HEK293 (cell line): ENCODE results near the gene UGCG.

Source experiments
- GLI2 ChIP-seq: fragments of 450-650 bp; formaldehyde crosslinking; IDR thresholded peaks from 2 replicates; pipeline ENCODE4; 2017; ENCODE audit warnings: missing biosample characterization, missing genetic modification characterization, low read depth, borderline replicate concordance
- GLIS2 ChIP-seq: fragments of 450-650 bp; formaldehyde crosslinking; IDR thresholded peaks from 2 replicates; pipeline ENCODE4 v1.5.1; 2016; ENCODE audit warnings: missing biosample characterization, missing genetic modification characterization
- PATZ1 ChIP-seq: fragments of 450-650 bp; formaldehyde crosslinking; IDR thresholded peaks from 2 replicates; pipeline ENCODE4 v1.5.1; 2016; ENCODE audit warnings: missing biosample characterization, missing genetic modification characterization
- PRDM2 ChIP-seq: fragments of 450-650 bp; formaldehyde crosslinking; IDR thresholded peaks from 2 replicates; pipeline ENCODE4 v1.5.1; 2016; ENCODE audit warnings: missing biosample characterization, missing genetic modification characterization, borderline replicate concordance
- SALL2 ChIP-seq: fragments of 450-650 bp; formaldehyde crosslinking; IDR thresholded peaks from 2 replicates; pipeline ENCODE4 v1.5.0; 2017; ENCODE audit warnings: missing biosample characterization, mild to moderate bottlenecking, missing genetic modification characterization, borderline replicate concordance
- TRIM28 ChIP-seq: IDR thresholded peaks from 2 replicates; pipeline ENCODE4 v1.6.1; 2011; ENCODE audit warnings: low read length, control low read depth, borderline replicate concordance
- YY1 ChIP-seq: fragments of 450-650 bp; formaldehyde crosslinking; IDR thresholded peaks from 2 replicates; pipeline ENCODE4 v1.5.1; 2018; ENCODE audit warnings: missing biosample characterization, missing genetic modification characterization
- ZEB2 ChIP-seq: fragments of 450-650 bp; formaldehyde crosslinking; IDR thresholded peaks from 2 replicates; pipeline ENCODE4 v1.5.1; 2016; ENCODE audit warnings: missing biosample characterization, missing genetic modification characterization
- ZNF10 ChIP-seq: fragments of 450-650 bp; formaldehyde crosslinking; IDR thresholded peaks from 2 replicates; pipeline ENCODE4 v1.5.1; 2017; ENCODE audit warnings: missing biosample characterization, missing genetic modification characterization
- ZNF114 ChIP-seq: fragments of 450-650 bp; formaldehyde crosslinking; IDR thresholded peaks from 2 replicates; pipeline ENCODE4 v1.5.0; 2017; ENCODE audit warnings: missing biosample characterization, missing genetic modification characterization
- ZNF133 ChIP-seq: fragments of 450-650 bp; formaldehyde crosslinking; IDR thresholded peaks from 2 replicates; pipeline ENCODE4 v1.5.1; 2016; ENCODE audit warnings: missing biosample characterization, missing genetic modification characterization
- ZNF174 ChIP-seq: fragments of 450-650 bp; formaldehyde crosslinking; IDR thresholded peaks from 2 replicates; pipeline ENCODE4 v1.5.0; 2017; ENCODE audit warnings: missing biosample characterization, mild to moderate bottlenecking, missing genetic modification characterization
- ZNF19 ChIP-seq: fragments of 450-650 bp; formaldehyde crosslinking; IDR thresholded peaks from 2 replicates; pipeline ENCODE4; 2016; ENCODE audit warnings: missing biosample characterization, missing genetic modification characterization, low read depth
- ZNF211 ChIP-seq: fragments of 450-650 bp; formaldehyde crosslinking; IDR thresholded peaks from 2 replicates; pipeline ENCODE4 v1.5.1; 2016; ENCODE audit warnings: low read depth, missing biosample characterization, missing genetic modification characterization
- ZNF239 ChIP-seq: fragments of 450-650 bp; formaldehyde crosslinking; IDR thresholded peaks from 2 replicates; pipeline ENCODE4 v1.5.1; 2016; ENCODE audit warnings: missing biosample characterization, missing genetic modification characterization
- ZNF366 ChIP-seq: fragments of 450-650 bp; formaldehyde crosslinking; conservative IDR thresholded peaks from 2 replicates; pipeline ENCODE4 v1.5.1; 2016; ENCODE audit warnings: missing biosample characterization, missing genetic modification characterization
- ZNF558 ChIP-seq: fragments of 450-650 bp; formaldehyde crosslinking; IDR thresholded peaks from 2 replicates; pipeline ENCODE4 v1.5.1; 2016; ENCODE audit warnings: missing biosample characterization, missing genetic modification characterization
- ZNF610 ChIP-seq: fragments of 450-650 bp; formaldehyde crosslinking; IDR thresholded peaks from 2 replicates; pipeline ENCODE4 v1.5.1; 2016; ENCODE audit warnings: missing biosample characterization, missing genetic modification characterization, borderline replicate concordance
- ZNF623 ChIP-seq: fragments of 450-650 bp; formaldehyde crosslinking; IDR thresholded peaks from 2 replicates; pipeline ENCODE4 v1.5.1; 2016; ENCODE audit warnings: missing biosample characterization, missing genetic modification characterization
- ZNF785 ChIP-seq: fragments of 450-650 bp; formaldehyde crosslinking; IDR thresholded peaks from 2 replicates; pipeline ENCODE4 v1.5.1; 2016; ENCODE audit warnings: missing biosample characterization, missing genetic modification characterization
- ZNF791 ChIP-seq: fragments of 450-650 bp; formaldehyde crosslinking; IDR thresholded peaks from 2 replicates; pipeline ENCODE4 v1.5.1; 2016; ENCODE audit warnings: missing biosample characterization, missing genetic modification characterization
- TF ChIP-seq, protein P1 (sequence below): fragments of 450-650 bp; formaldehyde crosslinking; IDR thresholded peaks from 2 replicates; pipeline ENCODE4 v1.5.1; 2017; ENCODE audit warnings: missing biosample characterization, missing genetic modification characterization
- TF ChIP-seq, protein P2 (sequence below): fragments of 450-650 bp; formaldehyde crosslinking; IDR thresholded peaks from 2 replicates; pipeline ENCODE4 v1.5.1; 2016; ENCODE audit warnings: missing biosample characterization, missing genetic modification characterization, low read depth

UGCG gene

GRCh38 chr9:111895996-111896941, at the start of gene UGCG (continued):
- no peak for TF ChIP-seq PRDM2 (tag by site-specific recombination)
- TF ChIP-seq, protein P1, sequence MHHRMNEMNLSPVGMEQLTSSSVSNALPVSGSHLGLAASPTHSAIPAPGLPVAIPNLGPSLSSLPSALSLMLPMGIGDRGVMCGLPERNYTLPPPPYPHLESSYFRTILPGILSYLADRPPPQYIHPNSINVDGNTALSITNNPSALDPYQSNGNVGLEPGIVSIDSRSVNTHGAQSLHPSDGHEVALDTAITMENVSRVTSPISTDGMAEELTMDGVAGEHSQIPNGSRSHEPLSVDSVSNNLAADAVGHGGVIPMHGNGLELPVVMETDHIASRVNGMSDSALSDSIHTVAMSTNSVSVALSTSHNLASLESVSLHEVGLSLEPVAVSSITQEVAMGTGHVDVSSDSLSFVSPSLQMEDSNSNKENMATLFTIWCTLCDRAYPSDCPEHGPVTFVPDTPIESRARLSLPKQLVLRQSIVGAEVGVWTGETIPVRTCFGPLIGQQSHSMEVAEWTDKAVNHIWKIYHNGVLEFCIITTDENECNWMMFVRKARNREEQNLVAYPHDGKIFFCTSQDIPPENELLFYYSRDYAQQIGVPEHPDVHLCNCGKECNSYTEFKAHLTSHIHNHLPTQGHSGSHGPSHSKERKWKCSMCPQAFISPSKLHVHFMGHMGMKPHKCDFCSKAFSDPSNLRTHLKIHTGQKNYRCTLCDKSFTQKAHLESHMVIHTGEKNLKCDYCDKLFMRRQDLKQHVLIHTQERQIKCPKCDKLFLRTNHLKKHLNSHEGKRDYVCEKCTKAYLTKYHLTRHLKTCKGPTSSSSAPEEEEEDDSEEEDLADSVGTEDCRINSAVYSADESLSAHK (tag by site-specific recombination) = no peak
- TF ChIP-seq ZNF133 (tag by site-specific recombination) = no peak
- peak; percentile 36; the same call in 1 of the 2 replicates for TF ChIP-seq PATZ1 (tag by site-specific recombination)
- TF ChIP-seq ZNF10 (tag by site-specific recombination) = no peak
- peak; percentile 43; the same call in 1 of the 2 replicates for TF ChIP-seq TRIM28
- no peak for TF ChIP-seq YY1
- no peak for TF ChIP-seq ZNF785 (tag by site-specific recombination)
- no peak for TF ChIP-seq ZNF211 (tag by site-specific recombination)
- no peak for TF ChIP-seq ZNF114 (tag by site-specific recombination)
- no peak for TF ChIP-seq ZNF174 (tag by site-specific recombination)
- TF ChIP-seq ZNF791 = no peak
- no peak for TF ChIP-seq GLI2
- TF ChIP-seq ZNF239 (tag by site-specific recombination) = no peak
- no peak for TF ChIP-seq GLIS2
- no peak for TF ChIP-seq ZNF19
- no peak for TF ChIP-seq ZNF610
- no peak for TF ChIP-seq ZNF623 (tag by site-specific recombination)
- TF ChIP-seq SALL2 = no peak
- no peak for TF ChIP-seq ZNF558
- TF ChIP-seq ZNF366 (tag by site-specific recombination) = no peak
- TF ChIP-seq, protein P2, sequence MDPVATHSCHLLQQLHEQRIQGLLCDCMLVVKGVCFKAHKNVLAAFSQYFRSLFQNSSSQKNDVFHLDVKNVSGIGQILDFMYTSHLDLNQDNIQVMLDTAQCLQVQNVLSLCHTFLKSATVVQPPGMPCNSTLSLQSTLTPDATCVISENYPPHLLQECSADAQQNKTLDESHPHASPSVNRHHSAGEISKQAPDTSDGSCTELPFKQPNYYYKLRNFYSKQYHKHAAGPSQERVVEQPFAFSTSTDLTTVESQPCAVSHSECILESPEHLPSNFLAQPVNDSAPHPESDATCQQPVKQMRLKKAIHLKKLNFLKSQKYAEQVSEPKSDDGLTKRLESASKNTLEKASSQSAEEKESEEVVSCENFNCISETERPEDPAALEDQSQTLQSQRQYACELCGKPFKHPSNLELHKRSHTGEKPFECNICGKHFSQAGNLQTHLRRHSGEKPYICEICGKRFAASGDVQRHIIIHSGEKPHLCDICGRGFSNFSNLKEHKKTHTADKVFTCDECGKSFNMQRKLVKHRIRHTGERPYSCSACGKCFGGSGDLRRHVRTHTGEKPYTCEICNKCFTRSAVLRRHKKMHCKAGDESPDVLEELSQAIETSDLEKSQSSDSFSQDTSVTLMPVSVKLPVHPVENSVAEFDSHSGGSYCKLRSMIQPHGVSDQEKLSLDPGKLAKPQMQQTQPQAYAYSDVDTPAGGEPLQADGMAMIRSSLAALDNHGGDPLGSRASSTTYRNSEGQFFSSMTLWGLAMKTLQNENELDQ = no peak
- peak; percentile 71 for TF ChIP-seq ZEB2 (tag by site-specific recombination)
